ENCODE data around the gene OR10G7. TPM values are rescaled to one million over a fixed set of nuclear protein-coding genes. Genes with fewer than 3 reads are reported as not detected.

OR10G7 gene
- total and polyA plus RNA-seq, 10 of the 15 experiments (the other 5 are each of a cell fraction or from before 2014, with no cell fraction given): not detected

DNA sequence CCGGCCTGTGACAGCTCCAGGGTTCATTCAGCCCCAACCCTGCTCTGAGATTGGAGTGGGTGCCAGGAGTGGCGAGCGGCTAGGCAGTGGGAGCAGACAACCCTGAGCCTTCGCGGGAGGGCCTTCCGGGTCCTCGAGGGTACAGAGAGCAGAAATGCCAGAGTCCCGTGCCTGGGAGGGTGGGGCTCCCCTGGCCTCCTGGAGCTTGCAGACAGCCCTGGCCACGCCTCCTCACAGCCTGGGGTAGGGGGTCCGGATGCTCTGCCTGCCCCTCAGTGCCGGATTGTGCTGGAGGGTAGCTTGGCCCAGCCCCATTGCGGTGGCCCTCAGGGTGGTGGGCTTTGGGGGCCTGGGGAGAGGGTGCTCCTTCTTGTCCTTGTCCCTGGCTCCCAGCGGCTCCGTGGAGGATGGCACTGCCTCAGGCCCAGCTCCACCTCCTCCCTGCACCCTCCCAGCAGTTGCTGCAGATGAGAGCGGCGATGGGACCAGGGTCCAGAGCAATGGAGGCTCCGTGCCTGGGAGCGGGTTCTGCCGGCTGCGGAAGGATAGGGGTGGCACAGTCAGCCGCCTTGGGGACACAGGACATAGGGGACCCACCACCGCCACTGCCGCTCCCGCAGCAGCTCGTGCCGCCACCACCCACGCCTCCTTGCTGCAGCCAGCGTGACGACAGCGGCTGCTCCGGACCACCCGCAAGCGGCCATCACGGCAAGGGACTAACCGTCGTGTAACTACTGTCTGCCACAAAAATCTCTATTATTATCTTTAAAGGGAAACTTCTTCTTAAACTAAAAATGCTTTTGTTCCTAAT, 34.9 kb upstream of the OR10G7 start:
- Histone ChIP-seq H4K20me1 (ENCODE audit: control insufficient read depth, insufficient read depth) (no peaks in the 10 kb centered on the region), H3K4me2 (ENCODE audit: control insufficient read depth, insufficient read depth) (peak overlapping the region; percentile 83), H3K4me3 (peak overlapping the region; percentile 35; the same call in 1 of the 2 replicates), H3K27ac (ENCODE audit: control insufficient read depth, insufficient read depth) (no peak overlapping the region), H2AFZ (ENCODE audit: control insufficient read depth, low read depth, low read length) (peak overlapping the region; percentile 83), H3K27me3 (replicated peaks in 1 of 2; ENCODE audit: control insufficient read depth in 2 of 2, insufficient read depth in 2 of 2, low read length in 1 of 2) (peaks cover 0 to 2% of the 10 kb centered on the region in 2 experiments; a peak in 1 of 4 replicates), H3K9ac (ENCODE audit: control insufficient read depth, insufficient read depth, low read length) (peak overlapping the region; percentile 38; the same call in 1 of the 2 replicates), H3K9me3 (replicated peaks; ENCODE audit: control insufficient read depth, insufficient read depth, low read length) (no peaks in the 10 kb centered on the region), H3K79me2 (ENCODE audit: control insufficient read depth, insufficient read depth, low read length) (no peaks in the 10 kb centered on the region), H3K4me1 (ENCODE audit: control insufficient read depth, insufficient read depth, low read length) (peaks cover 7% of the 10 kb centered on the region; the same call in 1 of the 2 replicates), H3K36me3 (ENCODE audit: control insufficient read depth in 2 of 2, insufficient read depth in 2 of 2, low read length in 1 of 2) (no peaks in the 10 kb centered on the region)
- 13% methylated on average over 36 of the region's 36 CpGs for WGBS (ENCODE audit: insufficient coverage, insufficient replicate concordance, low lambda C conversion rate, missing lambda C conversion rate)
- ChIA-PET RAD21 (ENCODE audit: unreplicated experiment) (no interaction called here), CTCF (interaction anchor here (0.7 to 1.0 kb wide), 2 partner anchors 117 to 118 kb away, joined by 3 read pairs; no protein-coding TSS in a partner anchor), SMC1A (ENCODE audit: uncharacterized antibody, unreplicated experiment) (interaction anchor here (1.4 to 3.4 kb wide), 3 partner anchors 10 to 117 kb away, joined by 3 to 13 read pairs (median 9); no protein-coding TSS in a partner anchor), POLR2A (no interaction called here)
- intact Hi-C loops (cut with micrococcal nuclease; ENCODE audit: unreplicated experiment): no loop called here
- in situ Hi-C loops (cut with MboI): loop anchor here (10.0 kb wide), 1 partner anchor 509 kb away; no protein-coding TSS in a partner anchor
- no TSS peak for BruUV-seq (replicated peaks)
- FAIRE-seq: no peak
- no peak for DNase-seq (ENCODE audit: low read depth, low spot score)
- ATAC-seq: peak; percentile 72
- TF ChIP-seq BCL11A (IDR thresholded peaks at IDR 0.05; ENCODE audit: low read depth, low read length) (0 out of 2 replicates have a peak, but pooled peaks have one; percentile 14), PAX5 (IDR thresholded peaks at IDR 0.05; ENCODE audit: borderline replicate concordance, low read depth, low read length) (peak; percentile 68; the same call in 1 of the 2 replicates), HDGF (IDR thresholded peaks at IDR 0.05) (no peak), TCF12 (IDR thresholded peaks at IDR 0.05; ENCODE audit: low read depth, low read length) (peak; percentile 40; the same call in 1 of the 2 replicates), BHLHE40 (IDR thresholded peaks at IDR 0.05; ENCODE audit: borderline replicate concordance in 1 of 2, low read depth in 2 of 2, low read length in 1 of 2) (peak; percentile 85 to 92), RUNX3 (IDR thresholded peaks at IDR 0.05; ENCODE audit: low read length) (peak; percentile 30; the same call in 1 of the 2 replicates), EGR1 (IDR thresholded peaks at IDR 0.05; ENCODE audit: borderline replicate concordance in 1 of 2, low read depth in 2 of 2, low read length in 2 of 2) (peak in 1 of 2 experiments; percentile 71; a peak in 2 of 3 replicates), POU2F2 (IDR thresholded peaks at IDR 0.05; ENCODE audit: borderline replicate concordance, low read depth, low read length) (no peak), IKZF1 (conservative IDR thresholded peaks at IDR 0.05) (0 out of 2 replicates have a peak, but pooled peaks have one; percentile 22), YY1 (IDR thresholded peaks at IDR 0.05; ENCODE audit: low read depth, low read length) (peak; percentile 82), ZNF622 (IDR thresholded peaks at IDR 0.05) (no peak), ATF7 (IDR thresholded peaks at IDR 0.05; ENCODE audit: low read depth) (no peak)
- TF ChIP-seq, protein P1, sequence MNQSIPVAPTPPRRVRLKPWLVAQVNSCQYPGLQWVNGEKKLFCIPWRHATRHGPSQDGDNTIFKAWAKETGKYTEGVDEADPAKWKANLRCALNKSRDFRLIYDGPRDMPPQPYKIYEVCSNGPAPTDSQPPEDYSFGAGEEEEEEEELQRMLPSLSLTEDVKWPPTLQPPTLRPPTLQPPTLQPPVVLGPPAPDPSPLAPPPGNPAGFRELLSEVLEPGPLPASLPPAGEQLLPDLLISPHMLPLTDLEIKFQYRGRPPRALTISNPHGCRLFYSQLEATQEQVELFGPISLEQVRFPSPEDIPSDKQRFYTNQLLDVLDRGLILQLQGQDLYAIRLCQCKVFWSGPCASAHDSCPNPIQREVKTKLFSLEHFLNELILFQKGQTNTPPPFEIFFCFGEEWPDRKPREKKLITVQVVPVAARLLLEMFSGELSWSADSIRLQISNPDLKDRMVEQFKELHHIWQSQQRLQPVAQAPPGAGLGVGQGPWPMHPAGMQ (IDR thresholded peaks at IDR 0.05; ENCODE audit: borderline replicate concordance): no peak
- TF ChIP-seq, protein P2, sequence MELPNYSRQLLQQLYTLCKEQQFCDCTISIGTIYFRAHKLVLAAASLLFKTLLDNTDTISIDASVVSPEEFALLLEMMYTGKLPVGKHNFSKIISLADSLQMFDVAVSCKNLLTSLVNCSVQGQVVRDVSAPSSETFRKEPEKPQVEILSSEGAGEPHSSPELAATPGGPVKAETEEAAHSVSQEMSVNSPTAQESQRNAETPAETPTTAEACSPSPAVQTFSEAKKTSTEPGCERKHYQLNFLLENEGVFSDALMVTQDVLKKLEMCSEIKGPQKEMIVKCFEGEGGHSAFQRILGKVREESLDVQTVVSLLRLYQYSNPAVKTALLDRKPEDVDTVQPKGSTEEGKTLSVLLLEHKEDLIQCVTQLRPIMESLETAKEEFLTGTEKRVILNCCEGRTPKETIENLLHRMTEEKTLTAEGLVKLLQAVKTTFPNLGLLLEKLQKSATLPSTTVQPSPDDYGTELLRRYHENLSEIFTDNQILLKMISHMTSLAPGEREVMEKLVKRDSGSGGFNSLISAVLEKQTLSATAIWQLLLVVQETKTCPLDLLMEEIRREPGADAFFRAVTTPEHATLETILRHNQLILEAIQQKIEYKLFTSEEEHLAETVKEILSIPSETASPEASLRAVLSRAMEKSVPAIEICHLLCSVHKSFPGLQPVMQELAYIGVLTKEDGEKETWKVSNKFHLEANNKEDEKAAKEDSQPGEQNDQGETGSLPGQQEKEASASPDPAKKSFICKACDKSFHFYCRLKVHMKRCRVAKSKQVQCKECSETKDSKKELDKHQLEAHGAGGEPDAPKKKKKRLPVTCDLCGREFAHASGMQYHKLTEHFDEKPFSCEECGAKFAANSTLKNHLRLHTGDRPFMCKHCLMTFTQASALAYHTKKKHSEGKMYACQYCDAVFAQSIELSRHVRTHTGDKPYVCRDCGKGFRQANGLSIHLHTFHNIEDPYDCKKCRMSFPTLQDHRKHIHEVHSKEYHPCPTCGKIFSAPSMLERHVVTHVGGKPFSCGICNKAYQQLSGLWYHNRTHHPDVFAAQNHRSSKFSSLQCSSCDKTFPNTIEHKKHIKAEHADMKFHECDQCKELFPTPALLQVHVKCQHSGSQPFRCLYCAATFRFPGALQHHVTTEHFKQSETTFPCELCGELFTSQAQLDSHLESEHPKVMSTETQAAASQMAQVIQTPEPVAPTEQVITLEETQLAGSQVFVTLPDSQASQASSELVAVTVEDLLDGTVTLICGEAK (IDR thresholded peaks at IDR 0.05; ENCODE audit: borderline replicate concordance): no peak
- TF ChIP-seq, protein P3, sequence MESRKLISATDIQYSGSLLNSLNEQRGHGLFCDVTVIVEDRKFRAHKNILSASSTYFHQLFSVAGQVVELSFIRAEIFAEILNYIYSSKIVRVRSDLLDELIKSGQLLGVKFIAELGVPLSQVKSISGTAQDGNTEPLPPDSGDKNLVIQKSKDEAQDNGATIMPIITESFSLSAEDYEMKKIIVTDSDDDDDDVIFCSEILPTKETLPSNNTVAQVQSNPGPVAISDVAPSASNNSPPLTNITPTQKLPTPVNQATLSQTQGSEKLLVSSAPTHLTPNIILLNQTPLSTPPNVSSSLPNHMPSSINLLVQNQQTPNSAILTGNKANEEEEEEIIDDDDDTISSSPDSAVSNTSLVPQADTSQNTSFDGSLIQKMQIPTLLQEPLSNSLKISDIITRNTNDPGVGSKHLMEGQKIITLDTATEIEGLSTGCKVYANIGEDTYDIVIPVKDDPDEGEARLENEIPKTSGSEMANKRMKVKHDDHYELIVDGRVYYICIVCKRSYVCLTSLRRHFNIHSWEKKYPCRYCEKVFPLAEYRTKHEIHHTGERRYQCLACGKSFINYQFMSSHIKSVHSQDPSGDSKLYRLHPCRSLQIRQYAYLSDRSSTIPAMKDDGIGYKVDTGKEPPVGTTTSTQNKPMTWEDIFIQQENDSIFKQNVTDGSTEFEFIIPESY (IDR thresholded peaks at IDR 0.05): no peak
